HG03064 (cell line): ENCODE measurements around the gene FAM120AOS.

ENCODE experiments used
- ATAC-seq: cut with Tn5 transposase; IDR thresholded peaks from one replicate; pipeline ENCODE4 v1.9.1; 2021; ENCODE audit warnings: low read depth; ENCODE audit not compliant: unreplicated experiment

The FAM120AOS gene

GRCh38 chr9:93453047-93453914 lies at the start of gene FAM120AOS:
Gene FAM120AOS, minus strand, starts transcription at chr9:93453581. Its CDS starts 872 bp downstream, at chr9:93452709.
- ATAC-seq, result peak; percentile 54

- no peak for ATAC-seq
Measured at GRCh38 chr9:93501406-93501805, 48.0 kb upstream of the FAM120AOS start.

- ATAC-seq, result no peak
Measured at GRCh38 chr9:93500571-93501298, 47.4 kb upstream of the FAM120AOS start.

- ATAC-seq, result no peak
Measured at GRCh38 chr9:93496285-93496684, 42.9 kb upstream of the FAM120AOS start.

GRCh38 chr9:93493949-93494348 lies 40.6 kb upstream of the FAM120AOS start:
- no peak for ATAC-seq

GRCh38 chr9:93492327-93492726 lies 38.9 kb upstream of the FAM120AOS start:
- ATAC-seq, result no peak

- no peak for ATAC-seq
Measured at GRCh38 chr9:93491593-93492232, 38.3 kb upstream of the FAM120AOS start.

- no peak for ATAC-seq
Measured at GRCh38 chr9:93488244-93488643, 34.9 kb upstream of the FAM120AOS start.

GRCh38 chr9:93486268-93486667 lies 32.9 kb upstream of the FAM120AOS start:
- ATAC-seq, result no peak

- ATAC-seq, result no peak
Measured at GRCh38 chr9:93483497-93483896, 30.1 kb upstream of the FAM120AOS start.

GRCh38 chr9:93480728-93481324 lies 27.4 kb upstream of the FAM120AOS start:
- ATAC-seq, result no peak

GRCh38 chr9:93480262-93480661 lies 26.9 kb upstream of the FAM120AOS start:
- no peak for ATAC-seq

- ATAC-seq, result no peak
Measured at GRCh38 chr9:93479726-93480125, 26.3 kb upstream of the FAM120AOS start.

- no peak for ATAC-seq
Measured at GRCh38 chr9:93477397-93477796, 24.0 kb upstream of the FAM120AOS start.

- ATAC-seq, result no peak
Measured at GRCh38 chr9:93476924-93477323, 23.5 kb upstream of the FAM120AOS start.

- ATAC-seq, result no peak
Measured at GRCh38 chr9:93475856-93476255, 22.5 kb upstream of the FAM120AOS start.

GRCh38 chr9:93475108-93475507 lies 21.7 kb upstream of the FAM120AOS start:
- ATAC-seq, result no peak

GRCh38 chr9:93473411-93473810 lies 20.0 kb upstream of the FAM120AOS start:
- no peak for ATAC-seq

GRCh38 chr9:93471124-93471523 lies 17.7 kb upstream of the FAM120AOS start:
- no peak for ATAC-seq

GRCh38 chr9:93470391-93470790 lies 17.0 kb upstream of the FAM120AOS start:
- ATAC-seq, result no peak
